ENCODE measurements around the gene ACP2.

ACP2 gene

DNA sequence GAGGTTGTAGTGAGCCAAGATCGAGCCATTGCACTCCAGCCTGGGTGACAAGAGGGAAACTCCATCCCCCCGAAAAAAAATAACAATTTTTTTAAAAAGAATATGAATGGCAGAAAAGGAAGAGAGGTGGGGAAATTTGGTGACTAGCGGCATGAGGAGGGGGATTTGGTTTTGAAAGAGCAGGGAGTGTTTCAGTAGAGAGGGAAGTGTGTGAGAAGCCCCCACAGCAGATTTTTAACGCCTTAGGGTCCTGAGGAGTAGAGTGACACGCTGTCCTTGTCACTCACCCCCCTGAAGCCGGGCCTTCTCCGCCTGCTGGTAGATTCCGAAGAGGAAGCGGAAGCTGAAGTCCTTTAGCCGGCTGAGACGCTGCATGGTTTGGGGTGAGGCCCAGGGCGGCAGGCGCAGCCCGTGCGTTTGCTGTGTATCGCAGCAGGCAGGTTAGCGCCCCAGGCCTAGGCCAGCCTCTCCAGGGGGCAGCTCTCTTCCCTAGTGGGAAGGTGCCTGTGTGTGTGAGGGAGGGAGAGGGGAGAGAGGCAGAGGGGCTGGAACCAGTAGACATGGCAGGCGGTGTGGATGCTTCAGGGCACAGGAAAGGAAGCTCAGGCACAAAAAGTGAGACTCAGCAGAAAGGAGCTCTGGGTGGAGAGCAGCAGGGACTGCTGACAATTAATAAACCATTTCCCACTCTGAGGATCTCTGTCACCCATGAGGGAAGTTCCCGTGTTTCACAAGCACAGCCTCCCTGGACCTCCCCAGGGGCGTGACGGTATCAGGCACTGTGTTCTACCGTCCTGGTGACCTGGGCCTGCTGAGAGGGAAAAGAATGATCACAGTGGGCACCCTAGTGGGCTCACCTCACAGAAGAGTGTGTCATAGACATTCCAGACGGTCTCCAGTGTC, 3.9 kb downstream of the ACP2 start:
- no peak for DNase-seq (ENCODE audit: low read depth)
- no peak overlapping the region for H3K4me3 ChIP-seq (ENCODE audit: low read length)
- TF ChIP-seq CTCF (conservative IDR thresholded peaks at IDR 0.05; ENCODE audit: low read depth, low read length): no peak

DNA sequence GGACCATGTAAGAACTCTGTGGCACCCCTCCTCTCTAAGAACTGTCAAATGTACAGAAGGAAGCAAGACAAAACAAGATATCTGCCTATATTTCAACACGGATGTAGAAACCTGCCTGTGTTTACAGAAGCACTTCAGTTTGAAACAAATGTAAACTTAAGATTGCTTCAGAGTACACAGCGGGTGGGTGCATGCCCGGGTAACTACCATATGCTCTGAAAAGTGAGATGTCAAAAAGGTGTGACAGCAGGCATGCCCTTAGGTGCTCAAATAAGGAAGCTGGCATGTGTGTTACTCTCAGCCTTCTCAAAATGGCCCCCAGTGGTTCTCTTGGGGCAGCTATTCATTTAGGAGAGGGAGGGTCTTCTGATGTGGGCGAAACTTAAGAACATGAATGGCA, 5.2 kb downstream of the ACP2 start:
- TF ChIP-seq CTCF (conservative IDR thresholded peaks at IDR 0.05; ENCODE audit: low read depth, low read length): no peak
- H3K4me3 ChIP-seq (ENCODE audit: low read length): no peak overlapping the region
- DNase-seq (ENCODE audit: low read depth): no peak

DNA sequence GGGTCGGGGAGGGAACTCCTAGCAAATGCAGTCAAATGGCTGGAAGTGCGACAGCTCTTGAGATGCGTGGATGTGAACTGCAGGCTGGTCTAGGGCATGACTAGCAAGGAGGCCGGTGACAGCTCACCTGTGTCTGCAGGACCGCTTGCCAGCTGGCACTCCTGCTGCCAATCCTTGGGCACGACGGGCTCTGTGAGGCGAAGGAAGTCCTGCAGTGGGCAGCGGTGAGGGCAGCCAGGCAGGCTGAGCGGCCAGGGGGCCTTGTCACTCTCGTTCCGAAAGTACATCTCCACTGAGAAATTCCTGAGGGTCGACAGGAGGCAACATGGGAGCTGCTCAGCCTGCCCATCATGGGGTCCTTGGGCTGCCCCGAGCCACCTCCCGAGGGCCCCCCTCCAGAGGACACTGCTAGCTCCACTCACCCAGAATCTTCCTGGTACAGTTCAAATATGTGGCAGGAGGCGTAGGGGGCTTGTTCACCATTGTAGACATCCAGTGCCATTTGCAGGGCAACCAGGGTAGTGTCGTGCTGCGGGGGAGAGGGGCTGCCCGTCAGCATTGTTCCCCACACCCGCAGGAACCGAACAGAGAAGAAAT, 5.9 kb downstream of the ACP2 start:
- no peak for TF ChIP-seq CTCF (conservative IDR thresholded peaks at IDR 0.05; ENCODE audit: low read depth, low read length)
- DNase-seq (ENCODE audit: low read depth): no peak

DNA sequence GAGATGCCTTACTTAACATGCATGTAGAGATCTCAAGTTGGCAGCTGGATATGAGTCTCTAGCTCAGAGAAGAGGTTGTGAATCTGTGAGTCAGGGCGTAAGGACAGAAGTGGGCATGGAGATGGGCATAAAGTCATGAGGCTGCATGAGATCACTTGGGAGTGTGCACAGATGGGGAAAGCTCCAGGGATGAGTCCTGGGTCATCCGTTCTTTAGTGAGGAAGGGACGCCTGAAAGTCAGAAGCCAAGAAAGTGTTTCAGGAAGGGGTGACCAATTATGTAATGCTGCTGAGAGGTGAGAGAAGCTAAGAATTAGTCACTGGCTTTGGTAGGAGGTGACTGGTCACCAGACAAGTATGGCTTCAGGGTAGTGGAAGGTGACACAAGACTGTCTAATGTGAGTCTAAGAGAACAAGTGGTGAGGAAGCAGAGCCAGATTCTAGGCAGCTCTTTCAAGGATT, 6.7 kb downstream of the ACP2 start:
- no peak for DNase-seq (ENCODE audit: low read depth)
- no peak overlapping the region for H3K4me3 ChIP-seq (ENCODE audit: low read length)
- no peak for TF ChIP-seq CTCF (conservative IDR thresholded peaks at IDR 0.05; ENCODE audit: low read depth, low read length)

More for the DNA sequence above, 5.9 kb downstream of the ACP2 start:
- H3K4me3 ChIP-seq (ENCODE audit: low read length): no peak overlapping the region

GRCh38 chr11:47239852-47240251, 8.8 kb downstream of the ACP2 start:
- no peak for DNase-seq (ENCODE audit: low read depth)
- no peak overlapping the region for H3K4me3 ChIP-seq (ENCODE audit: low read length)
- no peak for TF ChIP-seq CTCF (conservative IDR thresholded peaks at IDR 0.05; ENCODE audit: low read depth, low read length)

DNA sequence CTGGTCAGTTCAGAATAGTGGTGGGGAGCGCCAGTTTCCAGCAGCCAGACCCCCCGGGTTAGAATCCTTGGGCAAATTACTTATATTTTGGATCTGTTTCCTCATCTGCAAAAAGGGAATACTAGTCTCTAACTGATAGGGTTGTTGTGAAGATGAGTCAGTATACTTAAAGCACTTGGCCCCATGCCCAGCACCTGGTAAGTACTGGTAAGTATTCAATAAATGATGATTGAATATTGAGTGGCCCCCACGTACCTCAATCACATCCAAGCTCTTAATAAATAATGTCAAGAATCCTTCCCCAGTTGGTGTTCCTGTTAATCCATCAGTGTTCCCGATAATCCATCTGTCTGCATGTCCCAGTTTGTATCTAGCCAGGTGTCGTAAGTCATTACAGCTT, 12.1 kb downstream of the ACP2 start:
- no peak for TF ChIP-seq CTCF (conservative IDR thresholded peaks at IDR 0.05; ENCODE audit: low read depth, low read length)
- no peak for DNase-seq (ENCODE audit: low read depth)
- no peak overlapping the region for H3K4me3 ChIP-seq (ENCODE audit: low read length)

DNA sequence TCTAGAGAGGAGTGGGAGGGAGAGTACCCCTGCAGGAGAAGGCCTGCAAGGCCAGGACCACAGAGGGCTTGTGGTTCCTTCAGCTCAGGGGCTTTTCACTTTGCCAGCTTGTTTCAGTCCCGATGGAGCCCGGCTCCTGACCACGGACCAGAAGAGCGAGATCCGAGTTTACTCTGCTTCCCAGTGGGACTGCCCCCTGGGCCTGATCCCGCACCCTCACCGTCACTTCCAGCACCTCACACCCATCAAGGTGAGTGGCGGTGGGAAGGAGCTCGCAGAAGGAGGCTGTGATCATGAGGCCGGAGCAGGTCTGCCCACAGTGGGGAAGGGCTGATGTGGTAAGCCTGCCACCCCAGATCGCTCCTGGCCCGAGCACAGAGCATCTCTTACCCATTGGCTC, 13.5 kb downstream of the ACP2 start:
- no peak for DNase-seq (ENCODE audit: low read depth)
- TF ChIP-seq CTCF (conservative IDR thresholded peaks at IDR 0.05; ENCODE audit: low read depth, low read length): no peak
- H3K4me3 ChIP-seq (ENCODE audit: low read length): no peak overlapping the region

Data from retinal pigment epithelial cell (primary cell).